K562 (cell line): ENCODE results near the gene TMEM88. TPM values are rescaled to one million over a fixed set of nuclear protein-coding genes. Genes with fewer than 3 reads are reported as not detected.

ENCODE experiments used
- ATAC-seq: fragments of 200-7000 bp; cut with Tn5 transposase; 3 replicates; pipeline ENCODE4 v1.9.1; 2020; ENCODE audit warnings: moderate library complexity
- BruUV-seq: library from RNA; stranded (reverse); fragments of 400-500 nt; replicated peaks from 2 replicates; lab custom pipeline; 2021; lab: Mats Ljungman, UMichigan
- CTCF ChIA-PET: fragments of 300-600 bp; formaldehyde crosslinking; extraction: SDS; loops from one replicate; lab custom pipeline; 2021; ENCODE audit warnings: low intra/inter-chr PET ratio; lab: Yijun Ruan, JAX
- POLR2A ChIA-PET: fragments of 300-600, 350-650 bp; sonication (Branson Sonifier 250); formaldehyde crosslinking; extraction: SDS; loops from one replicate; lab custom pipeline; 2021; ENCODE audit warnings: antibody characterized with exemption, inconsistent platforms; lab: Yijun Ruan, JAX
- DNase-seq, 4 experiments: peaks; one replicate each; pipeline versions ENCODE4 v3.0.0 to v3.0.0-alpha.2; 2011 to 2018; ENCODE audit warnings: low spot score in 3 of 4, mixed read lengths in 3 of 4; ENCODE audit errors: extremely low read depth in 1 of 4
- FAIRE-seq: peaks from 2 replicates; lab custom pipeline; 2011; peaks lifted over from hg19 to GRCh38; lab: Jason Lieb, UNC
- H2AFZ ChIP-seq: 2 replicates; pipeline ENCODE4 v1.6.0; 2011; ENCODE audit warnings: low read depth, low read length, control low read depth, inconsistent platforms
- H3K27ac ChIP-seq: fragments of 200-600 bp; 3 replicates; pipeline ENCODE4 v1.8.0; 2011; ENCODE audit warnings: low read depth, mild to moderate bottlenecking, control low read depth, inconsistent platforms, low read length, moderate library complexity, mixed read lengths; ENCODE audit errors: extremely low read depth
- H3K27me3 ChIP-seq, 2 experiments: fragments of 300-600 bp in 1 of 2; 2 replicates in 1 of 2; 3 replicates in 1 of 2; pipeline versions ENCODE4 v1.6.0 to v1.8.0; 2011; ENCODE audit warnings: inconsistent platforms in 2 of 2, low read length in 2 of 2, mild to moderate bottlenecking in 1 of 2, mixed read lengths in 1 of 2, moderate library complexity in 1 of 2; ENCODE audit not compliant: control insufficient read depth in 2 of 2, insufficient read depth in 2 of 2
- H3K36me3 ChIP-seq: fragments of 300-600 bp; 3 replicates; pipeline ENCODE4 v1.8.0; 2011; ENCODE audit warnings: mild to moderate bottlenecking, low read length, inconsistent platforms; ENCODE audit not compliant: control insufficient read depth, insufficient read depth
- H3K4me1 ChIP-seq, 2 experiments: fragments of 200-600 bp in 1 of 2; replicated peaks in 1 of 2; 2 replicates in 1 of 2; 3 replicates in 1 of 2; pipeline versions ENCODE4 v1.5.1 to v1.8.0; 2011; ENCODE audit warnings: inconsistent platforms in 2 of 2, low read length in 2 of 2, mild to moderate bottlenecking in 1 of 2, mixed read lengths in 1 of 2, moderate library complexity in 1 of 2; ENCODE audit not compliant: control insufficient read depth in 2 of 2, insufficient read depth in 2 of 2
- H3K4me2 ChIP-seq: 2 replicates; pipeline ENCODE4 v1.6.1; 2011; ENCODE audit warnings: low read length, control low read depth, inconsistent platforms, mixed read lengths; ENCODE audit not compliant: insufficient read depth
- H3K4me3 ChIP-seq: fragments of 200-600 bp; sonication (generic), shearing (Covaris generic); 2 replicates; pipeline ENCODE4 v1.5.1; 2016; ENCODE audit warnings: control low read depth, inconsistent platforms
- H3K79me2 ChIP-seq: fragments of 200-600 bp; 3 replicates; pipeline ENCODE4 v1.8.0; 2011; ENCODE audit warnings: low read length, inconsistent platforms; ENCODE audit not compliant: control insufficient read depth, insufficient read depth
- H3K9ac ChIP-seq, 2 experiments: 2 replicates each; pipeline versions ENCODE4 v1.6.0 to v1.6.1; 2011; ENCODE audit warnings: low read depth in 2 of 2, low read length in 2 of 2, control low read depth in 1 of 2, inconsistent platforms in 1 of 2, mild to moderate bottlenecking in 1 of 2, mixed read lengths in 1 of 2; ENCODE audit not compliant: insufficient read depth in 1 of 2
- H3K9me1 ChIP-seq: one replicate; pipeline ENCODE4 v1.6.0; 2011; ENCODE audit warnings: inconsistent platforms, mild to moderate bottlenecking, low read length, moderate library complexity; ENCODE audit not compliant: control insufficient read depth, insufficient read depth
- H3K9me3 ChIP-seq: replicated peaks from 2 replicates; pipeline ENCODE4 v1.5.1; 2011; ENCODE audit warnings: low read depth, low read length, inconsistent platforms; ENCODE audit not compliant: control insufficient read depth, insufficient read depth
- H4K20me1 ChIP-seq: replicated peaks from 2 replicates; pipeline ENCODE4 v1.6.1; 2011; ENCODE audit warnings: low read length, inconsistent platforms, mixed read lengths; ENCODE audit not compliant: control insufficient read depth, insufficient read depth
- ARID2 ChIP-seq: fragments of 450-650 bp; IDR thresholded peaks from 2 replicates; pipeline ENCODE4 v1.6.1; 2017; ENCODE audit warnings: antibody characterized with exemption, mild to moderate bottlenecking
- ATF7 ChIP-seq: fragments of 450-650 bp; IDR thresholded peaks from 2 replicates; pipeline ENCODE4 v1.7.1; 2014; ENCODE audit warnings: mild to moderate bottlenecking, moderate library complexity
- BRD4 ChIP-seq: fragments of 200-600 bp; sonication (generic); IDR thresholded peaks from 2 replicates; pipeline ENCODE4 v1.6.1; 2017; ENCODE audit warnings: inconsistent platforms
- CEBPB ChIP-seq: fragments of 450-650 bp; IDR thresholded peaks from 2 replicates; pipeline ENCODE4 v1.6.1; 2016; ENCODE audit warnings: missing genetic modification characterization, missing compliant biosample characterization
- ETV1 ChIP-seq: fragments of 450-650 bp; conservative IDR thresholded peaks from 2 replicates; pipeline ENCODE4 v1.6.1; 2016; ENCODE audit warnings: missing genetic modification characterization, control low read depth, low read depth, missing compliant biosample characterization
- GABPB1 ChIP-seq: sonication (generic); formaldehyde crosslinking; IDR thresholded peaks from 2 replicates; pipeline ENCODE4 v1.8.0; 2022; ENCODE audit warnings: mild to moderate bottlenecking, missing genetic modification reagents
- TAF1 ChIP-seq: IDR thresholded peaks from 2 replicates; pipeline ENCODE4 v1.6.1; 2011; ENCODE audit warnings: mild to moderate bottlenecking, low read length, moderate library complexity; ENCODE audit not compliant: insufficient read depth, control insufficient read depth, severe bottlenecking; ENCODE audit errors: extremely low read depth
- ZNF274 ChIP-seq: IDR thresholded peaks from 2 replicates; pipeline ENCODE4 v1.6.1; 2011; ENCODE audit warnings: low read depth, mild to moderate bottlenecking, low read length, moderate library complexity, borderline replicate concordance
- ZNF445 ChIP-seq: fragments of 250-450 bp; sonication (Bioruptor Pico); IDR thresholded peaks from 2 replicates; pipeline ENCODE4 v1.4.0; 2020; ENCODE audit warnings: low read depth, mild to moderate bottlenecking, moderate library complexity
- WGBS: fragments of 100-300 bp; shearing (Covaris generic); methylation state at CpG from one replicate; pipeline ENCODE4 v1.1.6; 2016; ENCODE audit warnings: low coverage, mixed read lengths; ENCODE audit not compliant: insufficient coverage; ENCODE audit errors: missing lambda C conversion rate; 5-methylcytosine and 5-hydroxymethylcytosine counted together
- in situ Hi-C: fragments of 300-500 bp; cut with MboI; formaldehyde crosslinking; loops from 4 replicates; pipeline ENCODE4 v1.15.0; 2018; ENCODE audit warnings: inconsistent platforms, mixed read lengths
- intact Hi-C: fragments of 100-400 bp; cut with micrococcal nuclease; formaldehyde crosslinking; loops from 2 replicates; pipeline ENCODE4 v1.14.2; 2022
- polyA plus RNA-seq, 8 experiments: library from polyadenylated mRNA; depleted of rRNA in 4 of 8; stranded (reverse) in 5 of 8; unstranded in 3 of 8; fragments of >200 nt; fragmentation: Nextera tagmentation in 2 of 8; fragmentation: Illumina TruSeq in 1 of 8; extraction: Ambion mirVana in 2 of 8; extraction: Trizol in 1 of 8; gene quantifications; 2 replicates each; pipeline versions ENCODE4 v1.2.1 to v1.2.3, GENCODE V29; 2011 to 2014; ENCODE audit warnings: inconsistent platforms in 1 of 8, missing spikeins in 1 of 8
- total RNA-seq, 7 experiments: library from RNA; depleted of rRNA in 6 of 7; stranded (reverse); fragments of >200 nt in 6 of 7; fragmentation: Illumina TruSeq in 2 of 7; extraction: Trizol in 2 of 7; gene quantifications; 2 replicates each; pipeline versions ENCODE4 v1.2.1 to v1.2.3, GENCODE V29; 2011 to 2021; ENCODE audit warnings: low replicate concordance in 1 of 7
- TF ChIP-seq, protein P1 (sequence below): fragments of 250-450 bp; sonication (Bioruptor Pico); IDR thresholded peaks from 2 replicates; pipeline ENCODE4 v1.4.0; 2020; ENCODE audit warnings: mild to moderate bottlenecking, moderate library complexity
- TF ChIP-seq, protein P2 (sequence below), 3 experiments: fragments of 200-800 bp in 1 of 3; fragments of 250-450 bp in 1 of 3; fragments of 450-650 bp in 1 of 3; sonication (Bioruptor Pico) in 1 of 3; sonication (Bioruptor generic) in 1 of 3; formaldehyde crosslinking in 1 of 3; IDR thresholded peaks; 2 replicates each; pipeline versions ENCODE4 v1.6.1 to v1.8.0; 2016 to 2022; ENCODE audit warnings: mild to moderate bottlenecking in 2 of 3, missing genetic modification characterization in 2 of 3, missing compliant biosample characterization in 1 of 3, moderate library complexity in 1 of 3

Gene TMEM88
- total and polyA plus RNA-seq, 9 of the 15 experiments (the other 6 are each of a cell fraction or from before 2014, with no cell fraction given): 0.10 to 1.4 (median 0.36) TPM; not detected in 3

DNA sequence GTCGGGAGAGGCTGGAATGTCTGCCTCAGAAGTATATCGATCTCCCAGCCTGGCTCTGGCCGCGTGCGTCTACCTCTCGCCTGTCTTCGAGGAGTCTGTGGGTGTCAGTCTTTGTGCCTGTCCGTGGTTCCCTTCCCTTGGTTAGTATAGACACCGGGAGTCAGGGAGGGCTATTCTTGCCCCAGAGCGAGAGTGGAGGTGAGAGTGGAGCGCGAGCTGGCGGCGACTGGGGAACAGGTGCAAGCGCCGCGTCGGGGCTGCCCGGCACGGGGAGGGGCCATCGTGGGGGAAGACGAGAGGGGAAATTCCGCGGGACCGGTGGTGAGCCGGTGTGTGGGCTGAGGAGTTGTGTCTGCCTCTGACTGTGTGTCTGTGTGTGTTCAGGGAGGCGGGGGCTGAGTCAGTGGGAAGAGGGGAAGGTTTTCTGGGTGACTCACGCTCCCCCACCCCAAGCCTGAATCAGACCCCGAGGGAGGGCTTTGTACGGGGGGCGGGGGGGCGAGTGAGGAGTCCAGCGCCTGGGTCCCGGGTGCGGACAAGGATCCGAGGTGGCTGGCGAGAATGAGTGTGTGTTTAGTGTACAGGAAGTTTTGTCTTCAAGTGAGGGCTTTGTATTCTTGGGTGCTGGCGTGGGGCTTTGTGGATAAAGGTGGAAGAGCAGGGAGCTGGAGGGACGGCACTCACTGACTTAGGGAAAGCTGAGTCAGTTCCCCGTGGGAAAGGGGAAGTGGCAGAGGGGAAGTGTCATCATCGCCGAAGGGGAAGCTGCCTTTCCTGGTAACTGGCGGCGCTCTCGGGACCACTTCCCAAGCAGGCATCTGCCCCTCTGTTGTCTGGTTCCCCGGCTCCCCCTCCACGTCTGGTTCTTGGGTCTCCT, 12.2 kb upstream of the TMEM88 start:
- in situ Hi-C loops (no loop called here), intact Hi-C loops (no loop called here)
- H3K27me3 ChIP-seq: no peaks in the 10 kb centered on the region
- CTCF ChIA-PET: interaction anchor here (1.1 kb wide), 1 partner anchor 20 kb away, joined by 4 read pairs; no protein-coding TSS in a partner anchor
- peak; percentile 48 for FAIRE-seq
- H3K9me3 ChIP-seq: no peaks in the 10 kb centered on the region
- peak overlapping the region; percentile 99 for H3K27ac ChIP-seq
- under 1% methylated on average over 22 of the region's 47 CpGs for WGBS
- peak; percentile 3 for ATAC-seq
- peak overlapping the region; percentile 74 for H2AFZ ChIP-seq
- peaks cover 62% of the 10 kb centered on the region for H3K79me2 ChIP-seq
- peak overlapping the region; percentile 97 for H3K9ac ChIP-seq
- peak; percentile 18 to 79 (median 38) for DNase-seq
- H3K4me3 ChIP-seq: peak overlapping the region; percentile 76
- peaks cover 32% of the 10 kb centered on the region; the same call in 2 of the 3 replicates for H3K36me3 ChIP-seq
- BruUV-seq: TSS peak; percentile 28
- peak overlapping the region; percentile 92 for H3K4me2 ChIP-seq
- H3K9me1 ChIP-seq: peaks cover 3% of the 10 kb centered on the region
- POLR2A ChIA-PET: interaction anchor here (0.5 to 1.5 kb wide), 11 partner anchors 7 to 436 kb away, joined by 3 to 9 read pairs (median 4); partner anchors contain the start of genes NAA38, TP53 and WRAP53
- peaks cover 4% of the 10 kb centered on the region for H4K20me1 ChIP-seq
- peaks cover 31 to 56% of the 10 kb centered on the region in 2 experiments for H3K4me1 ChIP-seq
- TF ChIP-seq TAF1: peak; percentile 35
- no peak for TF ChIP-seq ZNF445
- TF ChIP-seq GABPB1: no peak; the same call in 1 of the 2 replicates
- TF ChIP-seq CEBPB (tag): peak; percentile 6; the same call in 1 of the 2 replicates
- TF ChIP-seq ARID2: no peak
- peak; percentile 54; the same call in 1 of the 2 replicates for TF ChIP-seq BRD4
- TF ChIP-seq, protein P1, sequence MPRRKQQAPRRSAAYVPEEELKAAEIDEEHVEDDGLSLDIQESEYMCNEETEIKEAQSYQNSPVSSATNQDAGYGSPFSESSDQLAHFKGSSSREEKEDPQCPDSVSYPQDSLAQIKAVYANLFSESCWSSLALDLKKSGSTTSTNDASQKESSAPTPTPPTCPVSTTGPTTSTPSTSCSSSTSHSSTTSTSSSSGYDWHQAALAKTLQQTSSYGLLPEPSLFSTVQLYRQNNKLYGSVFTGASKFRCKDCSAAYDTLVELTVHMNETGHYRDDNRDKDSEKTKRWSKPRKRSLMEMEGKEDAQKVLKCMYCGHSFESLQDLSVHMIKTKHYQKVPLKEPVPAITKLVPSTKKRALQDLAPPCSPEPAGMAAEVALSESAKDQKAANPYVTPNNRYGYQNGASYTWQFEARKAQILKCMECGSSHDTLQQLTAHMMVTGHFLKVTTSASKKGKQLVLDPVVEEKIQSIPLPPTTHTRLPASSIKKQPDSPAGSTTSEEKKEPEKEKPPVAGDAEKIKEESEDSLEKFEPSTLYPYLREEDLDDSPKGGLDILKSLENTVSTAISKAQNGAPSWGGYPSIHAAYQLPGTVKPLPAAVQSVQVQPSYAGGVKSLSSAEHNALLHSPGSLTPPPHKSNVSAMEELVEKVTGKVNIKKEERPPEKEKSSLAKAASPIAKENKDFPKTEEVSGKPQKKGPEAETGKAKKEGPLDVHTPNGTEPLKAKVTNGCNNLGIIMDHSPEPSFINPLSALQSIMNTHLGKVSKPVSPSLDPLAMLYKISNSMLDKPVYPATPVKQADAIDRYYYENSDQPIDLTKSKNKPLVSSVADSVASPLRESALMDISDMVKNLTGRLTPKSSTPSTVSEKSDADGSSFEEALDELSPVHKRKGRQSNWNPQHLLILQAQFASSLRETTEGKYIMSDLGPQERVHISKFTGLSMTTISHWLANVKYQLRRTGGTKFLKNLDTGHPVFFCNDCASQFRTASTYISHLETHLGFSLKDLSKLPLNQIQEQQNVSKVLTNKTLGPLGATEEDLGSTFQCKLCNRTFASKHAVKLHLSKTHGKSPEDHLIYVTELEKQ (CRISPR knock-in tag): no peak
- TF ChIP-seq, protein P2, sequence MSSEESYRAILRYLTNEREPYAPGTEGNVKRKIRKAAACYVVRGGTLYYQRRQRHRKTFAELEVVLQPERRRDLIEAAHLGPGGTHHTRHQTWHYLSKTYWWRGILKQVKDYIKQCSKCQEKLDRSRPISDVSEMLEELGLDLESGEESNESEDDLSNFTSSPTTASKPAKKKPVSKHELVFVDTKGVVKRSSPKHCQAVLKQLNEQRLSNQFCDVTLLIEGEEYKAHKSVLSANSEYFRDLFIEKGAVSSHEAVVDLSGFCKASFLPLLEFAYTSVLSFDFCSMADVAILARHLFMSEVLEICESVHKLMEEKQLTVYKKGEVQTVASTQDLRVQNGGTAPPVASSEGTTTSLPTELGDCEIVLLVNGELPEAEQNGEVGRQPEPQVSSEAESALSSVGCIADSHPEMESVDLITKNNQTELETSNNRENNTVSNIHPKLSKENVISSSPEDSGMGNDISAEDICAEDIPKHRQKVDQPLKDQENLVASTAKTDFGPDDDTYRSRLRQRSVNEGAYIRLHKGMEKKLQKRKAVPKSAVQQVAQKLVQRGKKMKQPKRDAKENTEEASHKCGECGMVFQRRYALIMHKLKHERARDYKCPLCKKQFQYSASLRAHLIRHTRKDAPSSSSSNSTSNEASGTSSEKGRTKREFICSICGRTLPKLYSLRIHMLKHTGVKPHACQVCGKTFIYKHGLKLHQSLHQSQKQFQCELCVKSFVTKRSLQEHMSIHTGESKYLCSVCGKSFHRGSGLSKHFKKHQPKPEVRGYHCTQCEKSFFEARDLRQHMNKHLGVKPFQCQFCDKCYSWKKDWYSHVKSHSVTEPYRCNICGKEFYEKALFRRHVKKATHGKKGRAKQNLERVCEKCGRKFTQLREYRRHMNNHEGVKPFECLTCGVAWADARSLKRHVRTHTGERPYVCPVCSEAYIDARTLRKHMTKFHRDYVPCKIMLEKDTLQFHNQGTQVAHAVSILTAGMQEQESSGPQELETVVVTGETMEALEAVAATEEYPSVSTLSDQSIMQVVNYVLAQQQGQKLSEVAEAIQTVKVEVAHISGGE (CRISPR knock-in tag; IDR thresholded peaks at IDR 0.05): peak in 1 of 3 experiments; percentile 86; a peak in 2 of 6 replicates
- TF ChIP-seq ATF7: peak; percentile 51; the same call in 1 of the 2 replicates
- TF ChIP-seq ZNF274: no peak
- peak; percentile 34; the same call in 1 of the 2 replicates for TF ChIP-seq ETV1
